Activated naive CD4-positive, alpha-beta T cell treated with anti-CD3 and anti-CD28 coated beads, Interleukin-2, amount 50 U/mL, for 16 hours (primary cell): ENCODE results near the gene TAF3.
"Not testable (repeated sequence)": the region's sequence is repeated elsewhere in the genome, so short reads cannot be mapped to it uniquely, and the experiment has no call there.

Source experiments
- DNase-seq: peaks from one replicate; pipeline ENCODE4 v3.0.0-alpha.2; 2020

Gene TAF3

DNA sequence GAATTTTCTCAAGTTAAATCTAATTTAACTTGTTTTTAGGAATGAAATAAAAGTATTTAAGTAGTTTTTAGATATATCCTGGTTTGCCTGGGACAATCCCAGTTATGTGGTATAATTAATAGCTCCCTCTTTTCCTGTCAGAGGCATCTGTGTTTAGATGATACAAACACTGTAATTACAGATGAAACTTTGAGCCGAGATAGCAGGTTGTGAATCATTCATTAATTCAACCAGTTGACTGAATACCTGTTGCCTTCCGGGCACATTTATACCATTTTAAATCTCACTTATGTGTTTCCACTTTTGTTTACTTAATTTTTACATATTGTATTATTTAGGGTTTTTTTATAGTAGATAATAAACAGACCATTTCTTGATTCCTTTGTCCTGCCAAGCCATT, 154.1 kb downstream of the TAF3 start:
- DNase-seq: no peak

DNA sequence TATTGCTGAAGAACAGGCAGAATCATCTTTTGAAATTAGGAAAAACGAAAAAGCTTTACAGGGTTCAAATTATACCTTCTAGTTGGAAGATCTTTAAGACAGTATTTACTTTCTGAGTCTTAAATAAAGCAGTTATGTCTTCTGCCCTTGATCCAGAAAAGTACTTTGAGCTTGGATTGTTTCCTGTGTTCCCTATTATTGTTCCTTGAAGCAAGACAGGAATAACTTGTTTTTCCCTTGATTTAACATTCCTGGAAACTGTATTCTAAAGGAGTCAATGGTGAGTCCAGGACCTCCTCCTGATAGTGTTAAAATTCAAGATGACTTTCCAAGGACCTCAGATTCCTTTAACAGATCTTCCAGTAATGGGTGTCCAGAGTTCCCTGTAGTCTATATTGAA, 161.9 kb downstream of the TAF3 start:
- no peak for DNase-seq

- DNase-seq: no peak
Observed at GRCh38 chr10:7982727-7983126, 164.4 kb downstream of the TAF3 start.

DNA sequence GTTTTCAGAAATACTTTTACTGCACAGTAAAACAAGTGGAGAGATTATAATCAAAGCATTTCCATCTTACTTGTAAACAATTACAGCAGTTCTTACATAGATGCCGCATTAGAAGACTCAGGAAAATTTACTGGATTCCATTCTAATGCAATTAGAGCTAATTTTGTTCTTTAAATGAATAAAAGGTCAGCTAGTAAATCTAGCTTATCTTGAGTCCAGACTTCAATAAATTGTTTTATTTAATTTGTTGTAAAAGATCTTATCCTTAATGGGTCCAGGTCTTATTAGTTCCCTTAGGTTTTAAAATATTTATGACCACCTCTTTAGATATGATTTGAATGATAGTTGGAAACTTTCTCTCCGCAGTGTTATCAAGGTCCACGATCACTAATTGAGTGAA, 166.0 kb downstream of the TAF3 start:
- no peak for DNase-seq

GRCh38 chr10:7984896-7985295, 166.6 kb downstream of the TAF3 start:
- no peak for DNase-seq

GRCh38 chr10:7986851-7987250, 168.5 kb downstream of the TAF3 start:
- DNase-seq: no peak

DNA sequence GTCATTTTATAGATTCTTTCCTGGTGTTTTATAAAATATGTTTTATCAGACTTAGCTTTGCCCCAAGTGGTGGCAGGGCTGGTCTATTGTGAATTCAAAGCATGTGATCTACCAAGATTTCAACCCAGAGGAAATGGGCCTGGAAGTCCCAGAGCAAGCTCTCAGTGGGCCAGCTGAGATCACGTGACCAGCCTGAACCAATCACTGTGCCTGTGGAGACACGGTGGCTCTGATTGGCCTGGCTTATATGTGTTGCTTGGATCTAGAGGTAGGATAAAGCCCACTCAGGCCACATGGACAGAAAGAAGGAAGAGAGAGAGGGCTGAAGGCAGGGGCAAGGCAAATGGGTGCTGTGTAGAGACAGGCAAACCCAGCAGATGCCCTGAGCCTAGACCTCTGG, 170.7 kb downstream of the TAF3 start:
- no peak for DNase-seq

- DNase-seq: no peak
Observed at GRCh38 chr10:7998831-7999230, 180.5 kb downstream of the TAF3 start.

DNA sequence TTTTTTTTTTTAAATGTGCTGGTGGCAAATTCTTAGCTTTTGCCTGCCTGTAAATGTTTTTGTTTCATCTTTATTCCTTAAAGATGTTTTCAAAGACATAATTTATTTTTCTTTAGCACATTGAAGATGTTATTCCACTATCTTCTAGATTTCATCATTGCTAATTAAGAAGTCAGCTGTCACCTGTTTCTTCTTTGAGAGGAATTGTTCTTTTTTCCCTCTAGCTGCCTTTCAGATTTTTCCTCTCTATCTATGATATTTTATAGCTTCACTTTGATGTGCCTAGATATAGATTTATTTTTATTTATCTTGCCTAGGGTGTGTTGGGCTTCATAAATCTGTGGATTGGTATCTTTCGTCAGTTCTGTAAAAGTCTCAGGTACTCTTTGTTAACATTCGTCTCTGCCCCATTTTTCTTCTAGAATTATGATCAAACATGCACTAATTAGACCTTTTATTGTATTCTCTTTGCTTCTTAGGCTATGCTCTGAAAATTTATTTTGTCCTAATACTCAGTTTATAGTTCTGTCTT, 186.2 kb downstream of the TAF3 start:
- no peak for DNase-seq

GRCh38 chr10:8006274-8006999, 188.1 kb downstream of the TAF3 start:
- no peak for DNase-seq

DNA sequence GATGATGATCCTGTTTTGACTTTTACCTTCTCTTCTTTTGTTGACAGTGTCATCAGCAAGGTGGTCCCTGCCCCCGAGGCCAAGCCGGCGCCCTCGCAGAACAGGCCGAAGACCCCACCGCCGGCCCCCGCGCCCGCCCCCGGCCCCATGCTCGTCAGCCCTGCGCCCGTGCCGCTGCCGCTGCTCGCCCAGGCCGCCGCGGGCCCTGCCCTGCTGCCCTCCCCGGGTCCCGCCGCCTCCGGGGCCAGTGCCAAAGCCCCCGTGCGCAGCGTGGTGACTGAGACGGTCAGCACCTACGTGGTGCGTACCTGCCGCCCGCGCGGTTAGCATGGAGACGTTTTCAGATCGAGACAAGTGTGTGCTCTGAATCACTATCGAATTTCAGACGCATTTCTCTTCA, 190.7 kb downstream of the TAF3 start:
- no peak for DNase-seq

DNA sequence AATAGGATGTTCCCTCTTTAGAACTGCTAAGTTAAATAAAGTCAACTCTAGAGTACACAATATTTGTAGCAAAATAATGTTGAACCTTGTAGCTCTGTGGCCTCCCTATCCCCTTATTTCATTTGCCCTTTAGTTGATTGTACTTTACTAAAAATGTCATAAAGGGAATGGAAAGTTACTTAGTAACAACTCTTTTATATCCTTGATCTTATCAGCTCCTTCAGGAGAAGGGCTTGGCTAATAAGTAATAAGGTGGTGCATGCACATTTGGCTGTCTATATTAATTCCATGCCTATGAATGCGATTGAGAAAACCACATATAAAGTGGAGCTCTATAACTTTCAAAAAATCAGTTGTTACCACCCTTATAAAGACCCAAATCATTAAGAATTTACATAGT, 194.7 kb downstream of the TAF3 start:
- no peak for DNase-seq

GRCh38 chr10:8013619-8014018, 195.3 kb downstream of the TAF3 start:
- DNase-seq: no peak

DNA sequence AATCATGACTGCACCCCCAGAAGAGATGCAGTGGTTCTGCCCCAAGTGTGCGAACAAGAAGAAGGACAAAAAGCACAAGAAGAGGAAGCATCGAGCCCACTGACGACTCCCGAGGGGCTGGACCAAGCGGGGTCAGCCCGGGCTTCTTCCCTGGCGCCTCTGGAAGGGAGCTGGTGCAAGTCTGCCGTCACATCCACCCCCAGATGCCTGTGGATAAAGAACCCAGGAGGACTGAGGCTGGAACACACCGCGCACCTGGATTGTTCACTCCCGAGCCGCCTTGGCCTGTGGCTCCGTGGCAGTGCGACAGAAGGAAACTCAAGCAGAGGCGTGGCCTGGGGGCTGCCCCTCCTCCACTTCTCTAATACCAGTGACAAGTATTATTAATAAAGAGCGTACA, 196.3 kb downstream of the TAF3 start:
- no peak for DNase-seq

- no peak for DNase-seq
Observed at GRCh38 chr10:8017277-8017676, 199.0 kb downstream of the TAF3 start.

GRCh38 chr10:8023321-8023720, 205.0 kb downstream of the TAF3 start:
- DNase-seq: no peak

GRCh38 chr10:8023851-8024250, 205.5 kb downstream of the TAF3 start:
- no peak for DNase-seq

GRCh38 chr10:8026349-8027259, 208.3 kb downstream of the TAF3 start:
- no peak for DNase-seq

DNA sequence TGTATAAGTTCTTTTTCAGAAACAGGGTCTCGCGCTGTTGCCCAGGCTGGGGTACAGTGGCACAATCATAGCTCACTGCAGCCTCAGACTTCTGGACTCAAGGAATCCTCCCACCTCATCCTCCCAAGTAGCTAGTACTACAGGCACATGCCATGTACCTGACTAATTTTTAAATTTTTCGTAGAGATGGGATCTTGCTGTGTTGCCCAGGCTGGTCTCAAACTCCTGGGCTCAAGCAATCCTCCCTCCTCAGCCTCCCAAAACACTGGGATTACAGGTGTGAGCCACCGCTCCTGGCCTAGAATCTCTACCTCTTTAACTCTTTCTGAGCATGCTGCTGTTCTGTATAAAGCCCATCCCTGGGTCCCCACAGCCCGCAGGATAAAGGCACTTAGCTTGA, 212.9 kb downstream of the TAF3 start:
- not testable (repeated sequence) for DNase-seq

DNA sequence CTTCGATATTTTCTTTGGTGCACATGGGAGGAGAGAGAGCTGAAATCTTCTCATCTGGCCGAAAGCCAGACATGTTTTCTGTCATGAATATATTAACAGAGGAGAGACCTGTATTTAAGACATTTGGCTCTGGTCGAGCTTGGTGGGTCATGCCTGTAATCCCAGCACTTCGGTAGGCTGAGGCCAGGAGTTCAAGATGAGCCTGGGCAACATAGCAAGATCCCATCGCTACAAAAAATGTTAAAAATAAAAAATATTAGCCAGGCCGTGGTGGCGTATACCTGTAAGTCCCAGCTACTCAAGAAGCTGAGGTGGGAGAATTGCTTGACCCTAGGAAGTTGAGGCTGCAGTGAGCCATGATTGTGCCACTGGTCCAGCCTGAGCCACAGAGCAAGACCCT, 214.3 kb downstream of the TAF3 start:
- no peak for DNase-seq

- peak; percentile 11 for DNase-seq
Observed at GRCh38 chr10:8033812-8034465, 215.6 kb downstream of the TAF3 start.

- no peak for DNase-seq
Observed at GRCh38 chr10:8034466-8035005, 216.2 kb downstream of the TAF3 start.

DNA sequence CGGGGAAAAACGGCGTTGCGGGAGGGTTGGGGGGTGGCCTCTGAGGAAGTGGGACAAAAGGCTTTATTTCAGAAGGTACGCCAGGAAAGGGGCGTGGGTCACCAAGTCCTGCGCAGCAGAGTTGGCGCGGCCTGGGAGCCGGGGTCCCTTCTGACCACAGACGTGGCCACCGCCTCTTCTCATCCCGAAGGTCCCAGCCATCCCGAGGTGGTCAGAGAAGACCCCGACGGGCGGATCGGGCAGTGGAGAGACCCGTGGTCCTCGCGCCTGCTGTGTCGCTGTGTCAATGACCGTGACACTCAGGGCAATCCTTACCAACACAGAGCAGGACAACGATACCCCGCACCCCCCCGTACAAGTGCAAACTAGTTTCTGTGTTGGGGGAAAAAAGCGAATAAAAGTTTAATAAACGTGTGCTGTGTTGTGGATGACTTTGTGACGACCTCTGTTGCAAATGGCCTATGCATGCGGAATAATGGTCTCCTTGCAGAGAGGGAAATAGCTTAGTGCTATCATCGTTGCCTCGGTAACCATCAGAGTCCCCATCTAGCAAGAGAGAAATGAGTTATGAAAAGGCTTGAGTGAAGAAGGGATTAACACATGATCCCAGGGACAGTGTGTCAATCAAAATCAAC, 216.8 kb downstream of the TAF3 start:
- DNase-seq: no peak
